Common myeloid progenitor, CD34-positive (primary cell): ENCODE results near the gene ADH1B.

Experiments used
- CTCF ChIA-PET: fragments of 350-600 bp; sonication (Branson Sonifier 250); formaldehyde crosslinking; loops from one replicate; lab custom pipeline; 2021; ENCODE audit warnings: antibody characterized with exemption; lab: Charles Lee
- POLR2A ChIA-PET: fragments of 350-600 bp; sonication (Branson Sonifier 250); formaldehyde crosslinking; loops from one replicate; lab custom pipeline; 2021; ENCODE audit warnings: antibody characterized with exemption; lab: Charles Lee
- DNase-seq, 3 donors: peaks; one replicate each; pipeline versions ENCODE4 v3.0.0 to v3.0.0-alpha.2; 2013
- H3K27ac ChIP-seq, 2 experiments: 1 replicate in 1 of 2; 2 replicates in 1 of 2; pipeline ENCODE4 v1.7.0; 2013; ENCODE audit warnings: inconsistent platforms in 2 of 2, low read length in 2 of 2, mild to moderate bottlenecking in 2 of 2, low read depth in 1 of 2, moderate library complexity in 1 of 2; ENCODE audit not compliant: severe bottlenecking in 2 of 2, insufficient read depth in 1 of 2, poor library complexity in 1 of 2
- H3K27me3 ChIP-seq, 5 experiments: replicated peaks in 2 of 5; 1 replicate in 3 of 5; 2 replicates in 2 of 5; pipeline versions ENCODE4 v1.6.1 to v1.7.0; 2013; ENCODE audit warnings: low read length in 4 of 5, mild to moderate bottlenecking in 2 of 5, moderate library complexity in 2 of 5, inconsistent platforms in 1 of 5; ENCODE audit not compliant: insufficient read depth in 5 of 5, control insufficient read depth in 4 of 5
- H3K36me3 ChIP-seq, 4 experiments: 1 replicate in 2 of 4; 2 replicates in 2 of 4; pipeline versions ENCODE4 v1.6.1 to v1.7.0; 2013; ENCODE audit warnings: low read length in 3 of 4, control low read depth in 1 of 4, mild to moderate bottlenecking in 1 of 4; ENCODE audit not compliant: control insufficient read depth in 4 of 4, insufficient read depth in 4 of 4
- H3K4me1 ChIP-seq, 4 experiments: 1 replicate in 3 of 4; 2 replicates in 1 of 4; pipeline versions ENCODE4 v1.6.1 to v1.7.1; 2013; ENCODE audit warnings: low read length in 3 of 4, mild to moderate bottlenecking in 3 of 4, control low read depth in 1 of 4, inconsistent platforms in 1 of 4, moderate library complexity in 1 of 4; ENCODE audit not compliant: control insufficient read depth in 4 of 4, insufficient read depth in 4 of 4; ENCODE audit errors: control extremely low read depth in 1 of 4
- H3K4me3 ChIP-seq, 7 experiments: 1 replicate in 4 of 7; 2 replicates in 3 of 7; pipeline versions ENCODE4 v1.5.1 to v1.7.0; 2013; ENCODE audit warnings: mild to moderate bottlenecking in 7 of 7, low read length in 6 of 7, moderate library complexity in 6 of 7, inconsistent platforms in 2 of 7, low read depth in 2 of 7, control low read depth in 1 of 7; ENCODE audit not compliant: insufficient read depth in 4 of 7, control insufficient read depth in 1 of 7; ENCODE audit errors: extremely low read depth in 1 of 7
- H3K9me3 ChIP-seq, 5 experiments: 1 replicate in 4 of 5; 2 replicates in 1 of 5; pipeline versions ENCODE4 v1.6.1 to v1.7.1; 2013; ENCODE audit warnings: low read length in 4 of 5, mild to moderate bottlenecking in 2 of 5, inconsistent platforms in 1 of 5, low read depth in 1 of 5, moderate library complexity in 1 of 5; ENCODE audit not compliant: control insufficient read depth in 4 of 5, insufficient read depth in 2 of 5; ENCODE audit errors: control extremely low read depth in 1 of 5
- whole genome bisulfite sequencing: methylation state at CpG from one replicate; pipeline ENCODE4 v1.1.5; 2013; ENCODE audit not compliant: insufficient coverage; 5-methylcytosine and 5-hydroxymethylcytosine counted together

ADH1B gene

DNA sequence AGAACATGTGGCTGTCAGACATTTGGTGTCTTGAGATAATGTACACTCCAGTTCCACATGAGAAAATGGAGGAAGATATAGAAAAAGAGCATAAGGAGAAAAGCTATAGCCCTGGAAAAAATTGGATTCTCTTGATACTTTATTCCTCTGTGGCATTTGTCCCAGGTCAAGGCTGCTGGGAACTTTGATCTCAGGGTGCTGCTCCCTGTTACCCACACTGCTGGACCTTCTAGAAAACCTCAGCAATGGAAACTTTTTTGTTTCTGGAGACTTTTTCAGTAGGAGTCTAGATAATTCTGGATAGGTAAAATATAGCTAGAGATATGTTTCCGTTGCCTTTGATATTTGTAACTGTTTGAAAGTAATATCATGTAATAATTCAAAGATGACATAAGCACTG, 20.2 kb upstream of the ADH1B start:
- CTCF ChIA-PET: interaction anchor here (1.5 kb wide), 1 partner anchor 15 kb away, joined by 3 read pairs; no protein-coding TSS in a partner anchor
- Histone ChIP-seq H3K27ac (no peak overlapping the region), H3K4me1 (no peaks in the 10 kb centered on the region), H3K9me3 (no peaks in the 10 kb centered on the region), H3K36me3 (no peaks in the 10 kb centered on the region), H3K4me3 (no peak overlapping the region), H3K27me3 (no peaks in the 10 kb centered on the region)
- no CpG with 5 or more reads among the region's 1 CpG for WGBS
- DNase-seq: no peak
- POLR2A ChIA-PET: no interaction called here

DNA sequence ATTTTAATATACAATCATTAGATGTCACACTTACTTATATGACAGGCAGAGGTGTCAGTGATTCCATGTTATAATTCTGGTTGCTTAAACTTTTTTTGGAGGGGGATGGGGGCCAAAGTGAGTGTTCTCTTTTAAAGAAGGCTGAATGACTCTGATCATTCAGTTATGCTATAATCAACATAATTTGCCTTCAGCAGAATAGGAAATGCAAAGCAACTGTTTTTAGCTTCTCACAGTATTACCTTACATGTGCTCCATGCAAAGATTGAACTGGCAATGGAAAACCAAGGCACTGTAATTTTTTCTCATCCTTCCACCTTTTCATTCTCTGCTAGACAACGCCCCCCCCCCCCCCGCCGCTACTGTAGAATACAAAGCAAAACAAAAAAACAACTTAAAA, 18.0 kb upstream of the ADH1B start:
- no peak for DNase-seq
- H3K27ac ChIP-seq: no peak overlapping the region
- H3K27me3 ChIP-seq: no peaks in the 10 kb centered on the region
- no peaks in the 10 kb centered on the region for H3K36me3 ChIP-seq
- H3K4me1 ChIP-seq: no peaks in the 10 kb centered on the region
- no peaks in the 10 kb centered on the region for H3K9me3 ChIP-seq
- ChIA-PET POLR2A (interaction anchor here (0.6 kb wide), 1 partner anchor 772 kb away, joined by 3 read pairs; no protein-coding TSS in a partner anchor), CTCF (no interaction called here)
- 73% methylated on average over 3 of the region's 3 CpGs for WGBS
- no peak overlapping the region for H3K4me3 ChIP-seq

DNA sequence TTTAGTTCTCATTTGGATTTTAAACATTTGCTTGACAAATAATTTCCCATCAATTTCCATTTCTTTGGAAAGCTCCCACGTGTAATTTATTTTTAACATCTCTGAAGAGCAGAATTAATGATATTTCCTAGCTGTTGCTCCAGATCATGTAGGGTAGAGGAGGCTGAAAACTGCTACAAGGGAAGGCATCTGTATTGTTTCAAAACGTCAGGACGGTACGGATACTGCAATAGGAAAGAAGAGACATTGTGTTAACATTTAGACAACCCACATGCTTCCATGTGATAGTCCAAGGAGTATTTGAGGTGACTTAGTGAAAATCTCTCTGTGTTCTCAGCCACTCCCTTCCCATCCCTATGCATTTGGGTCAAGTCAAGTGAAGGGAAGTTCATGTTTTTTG, 15.4 kb upstream of the ADH1B start:
- no peaks in the 10 kb centered on the region for H3K9me3 ChIP-seq
- H3K27ac ChIP-seq: no peak overlapping the region
- ChIA-PET POLR2A (no interaction called here), CTCF (no interaction called here)
- 93% methylated on average over 3 of the region's 4 CpGs for whole genome bisulfite sequencing
- no peaks in the 10 kb centered on the region for H3K36me3 ChIP-seq
- H3K27me3 ChIP-seq: no peaks in the 10 kb centered on the region
- no peak for DNase-seq
- H3K4me3 ChIP-seq: no peak overlapping the region
- no peaks in the 10 kb centered on the region for H3K4me1 ChIP-seq

DNA sequence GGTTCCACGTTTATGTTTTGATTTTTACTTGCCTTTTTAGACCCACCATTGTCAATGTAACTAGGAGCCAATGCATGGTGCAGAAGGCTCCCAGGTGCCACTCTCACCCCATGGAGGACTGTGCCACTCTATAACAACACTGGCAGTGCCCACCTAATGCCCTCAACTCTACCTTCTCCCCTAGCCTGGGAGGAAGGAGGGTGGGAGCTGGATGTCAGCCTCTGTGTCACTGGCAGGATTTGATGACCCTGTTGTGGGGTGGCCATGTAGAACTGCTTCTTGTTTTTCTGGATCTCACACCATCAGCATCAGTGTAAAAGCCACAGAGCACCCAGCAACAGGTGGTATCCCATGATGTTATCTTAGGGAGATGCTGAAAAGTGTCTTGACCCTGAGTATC, 13.7 kb upstream of the ADH1B start:
- Histone ChIP-seq H3K27me3 (no peaks in the 10 kb centered on the region), H3K4me1 (no peaks in the 10 kb centered on the region), H3K9me3 (no peaks in the 10 kb centered on the region), H3K27ac (no peak overlapping the region), H3K36me3 (no peaks in the 10 kb centered on the region), H3K4me3 (no peak overlapping the region)
- ChIA-PET CTCF (no interaction called here), POLR2A (no interaction called here)
- no peak for DNase-seq
- 82% methylated on average over 1 of the region's 1 CpG for WGBS

DNA sequence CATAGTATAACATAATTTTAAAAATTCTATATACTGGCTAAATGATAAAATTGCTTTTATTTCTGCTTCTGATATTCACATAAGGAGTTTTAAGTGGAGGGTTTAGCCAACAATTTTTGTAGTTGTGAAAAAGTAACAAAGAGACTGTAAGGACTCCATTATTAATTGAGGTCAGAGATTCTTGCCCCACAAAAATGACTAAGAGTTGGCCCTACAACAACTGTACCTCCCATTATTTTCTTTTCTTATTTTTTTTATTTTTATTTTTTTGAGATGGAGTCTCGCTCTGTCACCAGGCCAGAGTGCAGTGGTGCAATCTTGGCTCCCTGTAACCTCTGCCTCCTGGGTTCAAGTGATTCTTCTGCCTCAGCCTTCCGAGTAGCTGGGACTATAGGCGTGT, 9.4 kb upstream of the ADH1B start:
- 100% methylated on average over 3 of the region's 3 CpGs for WGBS
- ChIA-PET POLR2A (interaction anchor here (0.7 kb wide), 1 partner anchor 21 kb away, joined by 3 read pairs; no protein-coding TSS in a partner anchor), CTCF (no interaction called here)
- Histone ChIP-seq H3K36me3 (no peaks in the 10 kb centered on the region), H3K27me3 (no peaks in the 10 kb centered on the region), H3K9me3 (peaks cover 0 to 2% (median 0%) of the 10 kb centered on the region in 5 experiments), H3K4me3 (no peak overlapping the region), H3K27ac (no peak overlapping the region), H3K4me1 (no peaks in the 10 kb centered on the region)
- DNase-seq: no peak

DNA sequence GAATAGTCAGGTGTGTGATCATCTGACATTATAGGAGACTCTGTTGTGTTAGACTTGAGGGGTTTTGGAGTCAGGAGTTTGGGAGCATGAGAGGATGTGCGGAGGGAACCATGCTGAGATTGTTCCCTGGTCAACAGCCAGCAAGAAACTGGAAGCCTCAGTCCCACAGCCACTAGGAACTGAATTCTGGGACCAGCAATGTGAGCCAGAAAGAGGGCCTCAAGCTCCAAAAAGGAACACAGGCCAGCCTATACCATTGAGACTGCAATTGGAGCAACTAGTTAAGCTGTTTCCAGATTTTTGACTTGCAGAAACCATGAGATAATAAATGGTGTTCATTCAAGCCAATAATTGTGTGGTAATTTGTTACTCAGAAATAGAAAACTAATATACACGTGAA, 8.7 kb upstream of the ADH1B start:
- Histone ChIP-seq H3K4me1 (no peaks in the 10 kb centered on the region), H3K36me3 (no peaks in the 10 kb centered on the region), H3K4me3 (no peak overlapping the region), H3K27ac (no peak overlapping the region), H3K9me3 (peaks cover 0 to 2% (median 0%) of the 10 kb centered on the region in 5 experiments), H3K27me3 (no peaks in the 10 kb centered on the region)
- ChIA-PET CTCF (no interaction called here), POLR2A (no interaction called here)
- WGBS: 100% methylated on average over 1 of the region's 2 CpGs
- no peak for DNase-seq

DNA sequence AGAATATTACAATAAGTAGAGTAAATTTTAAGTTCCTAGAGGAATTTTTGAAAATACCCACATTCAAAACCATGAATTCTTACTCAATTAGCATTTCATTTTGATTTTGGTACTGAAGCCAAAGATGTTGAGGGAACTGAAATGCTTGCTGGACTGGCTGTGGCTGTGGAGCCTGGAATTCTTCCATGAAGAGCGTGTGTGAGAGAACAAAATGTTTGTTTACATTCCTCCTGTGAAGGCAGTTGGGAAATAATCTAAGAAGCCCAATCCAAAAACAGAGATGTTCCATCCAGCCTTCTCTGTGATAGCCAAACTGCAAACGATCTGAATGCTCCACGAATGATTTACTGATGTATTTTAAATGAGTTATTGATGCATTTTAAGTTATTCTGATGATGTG, 3.8 kb upstream of the ADH1B start:
- H3K9me3 ChIP-seq: peaks cover 0 to 2% (median 0%) of the 10 kb centered on the region in 5 experiments
- H3K27me3 ChIP-seq: no peaks in the 10 kb centered on the region
- H3K27ac ChIP-seq: no peak overlapping the region
- H3K4me1 ChIP-seq: no peaks in the 10 kb centered on the region
- DNase-seq: no peak
- no peaks in the 10 kb centered on the region for H3K36me3 ChIP-seq
- no peak overlapping the region for H3K4me3 ChIP-seq
- POLR2A ChIA-PET: no interaction called here
- CTCF ChIA-PET: no interaction called here
- WGBS: 100% methylated on average over 1 of the region's 3 CpGs
